ENCODE data around the gene RLN3. TPM values are rescaled to one million over a fixed set of nuclear protein-coding genes. Genes with fewer than 3 reads are reported as not detected.
A peak's percentile ranks its signal among the peaks of the same experiment; 100 is the strongest.

Gene RLN3
- total and polyA plus RNA-seq, 2 of the 8 experiments (the other 6 are each of a cell fraction or from before 2014, with no cell fraction given): not detected

- H3K56ac ChIP-seq (replicated peaks; ENCODE audit: insufficient read length, low read depth, low read length): peak overlapping the region; percentile 33
- H3K4ac ChIP-seq (replicated peaks; ENCODE audit: insufficient read length, low read depth, low read length): peak overlapping the region; percentile 94
- H3K23me2 ChIP-seq (ENCODE audit: low read depth, low read length): no peaks in the 10 kb centered on the region
- no peaks in the 10 kb centered on the region for H3K9me3 ChIP-seq (ENCODE audit: insufficient read depth in 2 of 2, low read depth in 1 of 2, low read length in 1 of 2)
- no peak overlapping the region for H3K9ac ChIP-seq (replicated peaks in 1 of 4; ENCODE audit: extremely low read depth in 1 of 4, low read depth in 3 of 4, low read length in 3 of 4)
- peak overlapping the region; percentile 99 for H4K91ac ChIP-seq (replicated peaks; ENCODE audit: insufficient read length, low read length)
- peak overlapping the region; percentile 45 for H4K5ac ChIP-seq (ENCODE audit: insufficient read length, low read depth, low read length)
- H3K4me2 ChIP-seq (ENCODE audit: insufficient read depth in 1 of 2, low read depth in 2 of 2, low read length in 2 of 2): no peak overlapping the region
- peak overlapping the region; percentile 97; the same call in 1 of the 2 replicates for H2BK20ac ChIP-seq (ENCODE audit: low read length)
- no peaks in the 10 kb centered on the region for H4K20me1 ChIP-seq (replicated peaks in 1 of 2; ENCODE audit: control insufficient read depth in 1 of 2, insufficient read depth in 2 of 2, low read length in 2 of 2)
- H2AFZ ChIP-seq (ENCODE audit: low read length): no peak overlapping the region
- peak overlapping the region; percentile 98 for H2BK120ac ChIP-seq (replicated peaks; ENCODE audit: low read depth, low read length)
- no peak overlapping the region for H3K23ac ChIP-seq (ENCODE audit: insufficient read length)
- H2AK5ac ChIP-seq (ENCODE audit: low read depth, low read length): peak overlapping the region; percentile 93
- no peaks in the 10 kb centered on the region for H3K79me2 ChIP-seq (ENCODE audit: control insufficient read depth in 1 of 2, insufficient read depth in 2 of 2, low read length in 2 of 2)
- peak overlapping the region; percentile 40; the same call in 1 of the 2 replicates for H2BK12ac ChIP-seq (ENCODE audit: low read depth, low read length)
- H3K27ac ChIP-seq (ENCODE audit: low read depth, low read length): no peak overlapping the region
- no peak overlapping the region for H3K4me3 ChIP-seq (ENCODE audit: extremely low read depth in 1 of 4, insufficient read depth in 2 of 4, low read depth in 3 of 4, low read length in 4 of 4)
- H2BK15ac ChIP-seq (ENCODE audit: low read length): peak overlapping the region; percentile 96; the same call in 1 of the 2 replicates
- H3K4me1 ChIP-seq (replicated peaks in 1 of 4; ENCODE audit: control insufficient read depth in 3 of 4, insufficient read depth in 4 of 4, low read length in 3 of 4): peaks cover 0 to 42% (median 36%) of the 10 kb centered on the region in 4 experiments; a peak in 6 of 7 replicates
- H3K36me3 ChIP-seq (ENCODE audit: control insufficient read depth in 2 of 4, insufficient read depth in 4 of 4, low read length in 3 of 4): 0 out of 8 replicates have a peak, but pooled peaks cover 0 to 3% (median 0%) of the 10 kb centered on the region in 4 experiments
- FAIRE-seq: no peak
- peak overlapping the region; percentile 96; the same call in 1 of the 2 replicates for H2BK5ac ChIP-seq (ENCODE audit: low read depth, low read length)
- no peaks in the 10 kb centered on the region for H3K79me1 ChIP-seq (ENCODE audit: low read depth, low read length)
- no peak for DNase-seq (ENCODE audit: low read depth in 1 of 2, low spot score in 2 of 2)
- peak overlapping the region; percentile 11 for H4K8ac ChIP-seq (ENCODE audit: extremely low read depth, insufficient read depth, low read length)
- CTCF ChIA-PET (ENCODE audit: partially characterized antibody): interaction anchor here (0.6 to 1.6 kb wide), 4 partner anchors 12 to 60 kb away, joined by 3 to 5 read pairs (median 4); partner anchors contain the start of gene IL27RA
- no peaks in the 10 kb centered on the region for H3K27me3 ChIP-seq (replicated peaks in 1 of 4; ENCODE audit: control insufficient read depth in 3 of 4, extremely low read depth in 1 of 4, insufficient read depth in 3 of 4, low read length in 3 of 4)
- H3K14ac ChIP-seq (ENCODE audit: insufficient read length): no peak overlapping the region
- H3K18ac ChIP-seq (ENCODE audit: extremely low read depth, low read length): peak overlapping the region; percentile 89
- 89% methylated on average over 25 of the region's 25 CpGs; no CpG with 5 or more reads in 1 of the 2 experiments for WGBS, 2 experiments (ENCODE audit: extremely low coverage in 1 of 2, insufficient coverage in 1 of 2, insufficient read length in 1 of 2, insufficient replicate concordance in 2 of 2, low coverage in 1 of 2, low lambda C conversion rate in 2 of 2, missing lambda C conversion rate in 1 of 2)
- POLR2A ChIA-PET (ENCODE audit: partially characterized antibody): interaction anchor here (1.0 to 2.4 kb wide), 7 partner anchors 10 to 44 kb away, joined by 3 to 11 read pairs (median 6); partner anchors contain the start of gene RFX1
- TF ChIP-seq KDM5A (IDR thresholded peaks at IDR 0.05; ENCODE audit: low read length): no peak
- no peak for TF ChIP-seq RBBP5 (IDR thresholded peaks at IDR 0.05; ENCODE audit: borderline replicate concordance, low read depth, low read length)
- TF ChIP-seq MAX (IDR thresholded peaks at IDR 0.05): no peak
- TF ChIP-seq SIRT6 (IDR thresholded peaks at IDR 0.05; ENCODE audit: low read length): no peak
- no peak for TF ChIP-seq RXRA (IDR thresholded peaks at IDR 0.05; ENCODE audit: insufficient read depth, low read depth, low read length)
- TF ChIP-seq TAF7 (optimal IDR thresholded peaks at IDR 0.05; ENCODE audit: borderline replicate concordance, low read depth, low read length): no peak
- TF ChIP-seq TAF1 (IDR thresholded peaks at IDR 0.05; ENCODE audit: low read depth, low read length): no peak
- no peak for TF ChIP-seq JUND (IDR thresholded peaks at IDR 0.05; ENCODE audit: low read length)
- no peak; the same call in 1 of the 2 replicates for TF ChIP-seq CEBPB (IDR thresholded peaks at IDR 0.05; ENCODE audit: low read depth, low read length)
- TF ChIP-seq BACH1 (IDR thresholded peaks at IDR 0.05; ENCODE audit: low read length): no peak
- TF ChIP-seq TCF12 (IDR thresholded peaks at IDR 0.05; ENCODE audit: low read depth, low read length): no peak
These were observed 42.8 kb upstream of the RLN3 start for GRCh38 chr19:13984875-13985741.
